Hepatocyte (in vitro differentiated cells): ENCODE measurements around the gene NKAPL. TPM values are rescaled to one million over a fixed set of nuclear protein-coding genes. Genes with fewer than 3 reads are reported as not detected.
A peak's percentile ranks its signal among the peaks of the same experiment; 100 is the strongest.

Experiments
- DNase-seq: peaks from one replicate; pipeline ENCODE4 v3.0.0-alpha.2; 2016; ENCODE audit warnings: low spot score
- H2AFZ ChIP-seq: fragments of 200-600 bp; sonication (generic); 2 replicates; pipeline ENCODE4 v1.6.0; 2016; ENCODE audit warnings: antibody characterized with exemption, mild to moderate bottlenecking
- H3K27ac ChIP-seq: fragments of 200-600 bp; sonication (generic); 2 replicates; pipeline ENCODE4 v1.5.1; 2016; ENCODE audit warnings: mild to moderate bottlenecking
- H3K27me3 ChIP-seq: fragments of 200-600 bp; sonication (generic); 2 replicates; pipeline ENCODE4 v1.6.1; 2016
- H3K36me3 ChIP-seq: fragments of 200-600 bp; sonication (generic); replicated peaks from 2 replicates; pipeline ENCODE4 v1.5.1; 2016; ENCODE audit warnings: low read depth; ENCODE audit not compliant: insufficient read depth
- H3K4me1 ChIP-seq: fragments of 200-600 bp; sonication (generic); 2 replicates; pipeline ENCODE4 v1.5.1; 2016; ENCODE audit warnings: mild to moderate bottlenecking, moderate library complexity; ENCODE audit not compliant: insufficient read depth
- H3K4me2 ChIP-seq: fragments of 200-600 bp; sonication (generic); 2 replicates; pipeline ENCODE4 v1.6.0; 2016
- H3K4me3 ChIP-seq: fragments of 200-600 bp; sonication (generic); 2 replicates; pipeline ENCODE4 v1.5.1; 2016; ENCODE audit warnings: mild to moderate bottlenecking
- H3K79me2 ChIP-seq: fragments of 200-600 bp; sonication (generic); 2 replicates; pipeline ENCODE4 v1.6.0; 2017; ENCODE audit warnings: mild to moderate bottlenecking
- H3K9me2 ChIP-seq: fragments of 200-600 bp; sonication (generic); replicated peaks from 2 replicates; pipeline ENCODE4 v1.6.0; 2017; ENCODE audit warnings: mild to moderate bottlenecking; ENCODE audit not compliant: insufficient read depth
- H3K9me3 ChIP-seq: fragments of 200-600 bp; sonication (generic); 2 replicates; pipeline ENCODE4 v1.5.1; 2016; ENCODE audit warnings: low read depth, mild to moderate bottlenecking
- H4K20me1 ChIP-seq: fragments of 200-600 bp; sonication (generic); 2 replicates; pipeline ENCODE4 v1.6.0; 2016; ENCODE audit warnings: mild to moderate bottlenecking; ENCODE audit not compliant: insufficient read depth, poor library complexity, severe bottlenecking
- EZH2 ChIP-seq: fragments of 200-600 bp; sonication (generic); IDR thresholded peaks from 2 replicates; pipeline ENCODE4 v1.6.1; 2016; ENCODE audit warnings: antibody characterized with exemption, mild to moderate bottlenecking, borderline replicate concordance
- EZH2phosphoT487 ChIP-seq: fragments of 200-600 bp; sonication (generic); IDR thresholded peaks from one replicate; pipeline ENCODE4 v1.6.1; 2018; ENCODE audit warnings: antibody characterized with exemption, mild to moderate bottlenecking, low read depth, moderate library complexity; ENCODE audit not compliant: unreplicated experiment, severe bottlenecking
- WGBS: methylation state at CpG from one replicate; pipeline ENCODE4 v1.1.6; 2016; ENCODE audit warnings: low lambda C conversion rate; ENCODE audit errors: missing lambda C conversion rate; 5-methylcytosine and 5-hydroxymethylcytosine counted together
- polyA plus RNA-seq: library from polyadenylated mRNA; unstranded; fragments of >200 nt; fragmentation: Nextera tagmentation; extraction: Ambion mirVana; gene quantifications from 2 replicates; pipeline ENCODE4 v1.2.1, GENCODE V29; 2016
- total RNA-seq: library from RNA; depleted of rRNA; stranded (reverse); fragments of >200 nt; gene quantifications from 2 replicates; pipeline ENCODE4 v1.2.3, GENCODE V29; 2014
- TF ChIP-seq, protein P1 (sequence below): fragments of 200-600 bp; sonication (generic); IDR thresholded peaks from 2 replicates; pipeline ENCODE4 v1.5.1; 2016; ENCODE audit warnings: antibody characterized with exemption, mild to moderate bottlenecking; ENCODE audit not compliant: poor library complexity

Gene NKAPL
- total and polyA plus RNA-seq, 2 experiments from 2014 or later = 0.17 TPM; not detected in 1

DNA sequence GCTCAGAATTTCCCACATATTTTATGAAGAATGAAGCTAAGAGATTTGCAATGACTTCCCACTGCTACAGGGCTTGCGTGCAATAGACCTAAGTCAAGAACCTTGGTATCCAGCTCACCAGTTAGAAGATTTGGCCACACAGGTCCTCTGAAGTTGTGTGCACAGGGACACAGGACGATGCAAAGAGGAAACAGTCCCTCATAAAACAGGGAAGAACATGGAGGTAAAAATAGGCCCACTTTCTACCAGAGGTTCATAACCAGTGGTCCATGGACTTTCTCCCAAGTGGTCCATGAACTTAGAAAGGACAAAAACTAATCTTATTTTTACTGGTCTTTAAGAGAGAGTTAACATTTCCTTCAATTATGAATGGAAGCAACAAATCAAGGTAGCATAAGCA is 8.3 kb upstream of the NKAPL start:
- H3K9me2 ChIP-seq = no peaks in the 10 kb centered on the region

DNA sequence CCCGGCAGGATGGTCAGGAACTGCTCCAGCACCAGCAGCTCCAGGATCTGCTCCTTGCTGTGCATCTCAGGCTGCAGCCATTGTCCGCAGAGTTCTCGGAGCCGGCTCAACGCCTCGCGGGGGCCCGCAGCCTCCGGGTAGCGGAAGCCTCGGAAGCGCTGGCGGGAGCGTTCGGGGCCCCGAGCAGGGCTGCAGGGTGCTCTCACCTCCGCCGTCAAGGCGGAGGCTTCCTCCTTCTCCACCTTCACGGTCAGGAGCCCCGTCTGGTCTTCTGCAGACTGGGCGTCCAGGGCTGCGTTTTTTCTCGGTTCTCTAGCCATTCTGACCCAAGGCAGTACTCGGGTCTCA is 7.5 kb upstream of the NKAPL start:
- Histone ChIP-seq H3K36me3 (no peaks in the 10 kb centered on the region), H3K4me3 (peak overlapping the region; percentile 81), H4K20me1 (no peaks in the 10 kb centered on the region), H3K9me2 (no peaks in the 10 kb centered on the region), H3K4me1 (peaks cover 11% of the 10 kb centered on the region), H3K4me2 (peak overlapping the region; percentile 78), H3K27ac (peak overlapping the region; percentile 47), H3K79me2 (peaks cover 21% of the 10 kb centered on the region), H3K9me3 (no peaks in the 10 kb centered on the region), H2AFZ (peak overlapping the region; percentile 82), H3K27me3 (no peaks in the 10 kb centered on the region)
- DNase-seq = peak; percentile 37
- TF ChIP-seq EZH2phosphoT487 (no peak), EZH2 (no peak)
- TF ChIP-seq, protein P1, sequence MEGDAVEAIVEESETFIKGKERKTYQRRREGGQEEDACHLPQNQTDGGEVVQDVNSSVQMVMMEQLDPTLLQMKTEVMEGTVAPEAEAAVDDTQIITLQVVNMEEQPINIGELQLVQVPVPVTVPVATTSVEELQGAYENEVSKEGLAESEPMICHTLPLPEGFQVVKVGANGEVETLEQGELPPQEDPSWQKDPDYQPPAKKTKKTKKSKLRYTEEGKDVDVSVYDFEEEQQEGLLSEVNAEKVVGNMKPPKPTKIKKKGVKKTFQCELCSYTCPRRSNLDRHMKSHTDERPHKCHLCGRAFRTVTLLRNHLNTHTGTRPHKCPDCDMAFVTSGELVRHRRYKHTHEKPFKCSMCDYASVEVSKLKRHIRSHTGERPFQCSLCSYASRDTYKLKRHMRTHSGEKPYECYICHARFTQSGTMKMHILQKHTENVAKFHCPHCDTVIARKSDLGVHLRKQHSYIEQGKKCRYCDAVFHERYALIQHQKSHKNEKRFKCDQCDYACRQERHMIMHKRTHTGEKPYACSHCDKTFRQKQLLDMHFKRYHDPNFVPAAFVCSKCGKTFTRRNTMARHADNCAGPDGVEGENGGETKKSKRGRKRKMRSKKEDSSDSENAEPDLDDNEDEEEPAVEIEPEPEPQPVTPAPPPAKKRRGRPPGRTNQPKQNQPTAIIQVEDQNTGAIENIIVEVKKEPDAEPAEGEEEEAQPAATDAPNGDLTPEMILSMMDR = no peak
- under 1% methylated on average over 25 of the region's 25 CpGs for WGBS

More for the DNA sequence above, 8.3 kb upstream of the NKAPL start:
- Histone ChIP-seq H3K27ac (no peak overlapping the region), H4K20me1 (no peaks in the 10 kb centered on the region), H2AFZ (no peak overlapping the region), H3K36me3 (no peaks in the 10 kb centered on the region), H3K4me1 (peaks cover 11% of the 10 kb centered on the region), H3K4me2 (peak overlapping the region; percentile 78), H3K4me3 (peak overlapping the region; percentile 81), H3K79me2 (peaks cover 21% of the 10 kb centered on the region), H3K27me3 (no peaks in the 10 kb centered on the region), H3K9me3 (no peaks in the 10 kb centered on the region)
- no peak for DNase-seq
- 90% methylated on average over 2 of the region's 2 CpGs for WGBS
- TF ChIP-seq EZH2 = no peak
- TF ChIP-seq, protein P1 = no peak
- TF ChIP-seq EZH2phosphoT487 = no peak

DNA sequence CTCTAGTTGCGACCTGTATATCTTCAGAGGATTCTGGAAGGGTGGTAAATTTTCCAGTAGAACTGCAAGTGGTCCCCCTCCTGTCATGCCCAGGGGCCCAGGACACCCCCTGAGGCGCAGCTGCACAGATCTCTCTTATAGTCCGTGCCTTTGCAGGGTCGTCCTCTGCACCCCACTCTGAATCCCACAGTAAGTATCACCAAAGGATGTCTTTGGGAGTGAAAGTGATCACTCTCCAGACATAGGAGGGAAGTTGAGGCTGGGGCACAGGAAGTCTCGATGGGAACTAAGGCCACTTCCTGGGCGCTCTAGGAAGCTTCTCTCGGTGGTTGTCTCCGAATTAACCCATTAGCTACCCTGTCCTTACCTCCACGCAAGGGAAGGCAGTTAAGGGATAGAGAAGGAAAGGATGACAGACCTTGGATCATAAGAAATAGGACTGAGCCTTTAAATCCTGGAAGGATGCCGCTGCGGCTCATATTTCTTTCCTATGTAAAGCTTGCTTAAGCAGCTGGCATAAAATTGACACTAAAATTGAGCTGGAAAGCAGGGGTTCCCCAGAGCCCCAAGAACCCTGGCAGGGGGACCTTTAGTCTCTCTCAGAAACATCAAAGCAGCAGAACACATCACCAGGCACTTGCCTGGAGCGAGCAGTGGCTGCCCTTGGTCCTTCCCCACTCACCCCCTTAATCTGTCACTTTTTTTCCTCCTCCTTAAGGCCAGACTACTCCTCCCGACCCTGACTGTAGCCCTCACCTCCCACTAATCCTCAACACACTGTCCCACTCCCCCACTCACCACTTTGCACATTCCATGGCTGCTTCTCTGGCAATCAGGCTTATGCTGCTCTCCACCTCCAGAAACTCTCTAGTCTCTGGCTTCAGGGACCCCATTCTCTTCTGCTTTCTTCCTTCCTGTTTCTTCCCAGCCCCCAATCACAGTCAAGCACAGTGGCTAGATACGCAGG is 6.8 kb upstream of the NKAPL start, which contains the start of gene ZKSCAN4:
ZKSCAN4 (minus strand) TSS at position 261 of the 967 bp plus-strand sequence. CDS start 289 bp downstream, outside the sequence.
- H3K4me2 ChIP-seq = peak within 1 kb of the TSS; percentile 78
- peak; percentile 93 for DNase-seq
- no peaks in the 10 kb centered on the region for H3K9me3 ChIP-seq
- WGBS = 9% methylated on average over 14 of the region's 14 CpGs
- peaks cover 21% of the 10 kb centered on the region for H3K79me2 ChIP-seq
- no peaks in the 10 kb centered on the region for H3K9me2 ChIP-seq
- no peaks in the 10 kb centered on the region for H3K36me3 ChIP-seq
- peak within 1 kb of the TSS; percentile 82 for H2AFZ ChIP-seq
- peak within 1 kb of the TSS; percentile 81 for H3K4me3 ChIP-seq
- peaks cover 11% of the 10 kb centered on the region for H3K4me1 ChIP-seq
- no peaks in the 10 kb centered on the region for H3K27me3 ChIP-seq
- no peaks in the 10 kb centered on the region for H4K20me1 ChIP-seq
- TF ChIP-seq EZH2 = no peak
- TF ChIP-seq, protein P1 = no peak
- no peak for TF ChIP-seq EZH2phosphoT487
- H3K27ac ChIP-seq = peak within 1 kb of the TSS; percentile 47
